HepG2 (cell line): ENCODE results near the gene CIB1. TPM values are rescaled to one million over a fixed set of nuclear protein-coding genes. Genes with fewer than 3 reads are reported as not detected.

Experiments used
- CENPX ChIP-seq: sonication (generic); formaldehyde crosslinking; IDR thresholded peaks from 2 replicates; pipeline ENCODE4 v1.9.0; 2021; ENCODE audit warnings: mild to moderate bottlenecking, missing genetic modification reagents, moderate library complexity
- DDIT3 ChIP-seq: sonication (generic); formaldehyde crosslinking; IDR thresholded peaks from 2 replicates; pipeline ENCODE4 v1.4.0; 2020; ENCODE audit warnings: mild to moderate bottlenecking, missing genetic modification reagents
- HDAC6 ChIP-seq: fragments of 200-600 bp; sonication (generic); IDR thresholded peaks from 2 replicates; pipeline ENCODE4 v1.7.0; 2017; ENCODE audit warnings: mild to moderate bottlenecking, antibody characterized with exemption, low read length, low read depth
- HMG20A ChIP-seq: IDR thresholded peaks from 2 replicates; pipeline ENCODE4 v1.6.1; 2016; ENCODE audit warnings: borderline replicate concordance
- HOXA5 ChIP-seq: sonication (generic); formaldehyde crosslinking; IDR thresholded peaks from 2 replicates; pipeline ENCODE4 v1.4.0; 2020; ENCODE audit warnings: missing genetic modification reagents
- JARID2 ChIP-seq: sonication (generic); formaldehyde crosslinking; IDR thresholded peaks from 2 replicates; pipeline ENCODE4 v1.8.1; 2023; ENCODE audit warnings: missing genetic modification reagents, inconsistent platforms; ENCODE audit not compliant: insufficient replicate concordance
- NCOR1 ChIP-seq: fragments of 200-600 bp; sonication (generic); IDR thresholded peaks from 2 replicates; pipeline ENCODE4 v1.7.0; 2017; ENCODE audit warnings: antibody characterized with exemption, low read length, borderline replicate concordance
- RBM39 ChIP-seq: fragments of 200-400 bp; formaldehyde crosslinking; IDR thresholded peaks from one replicate; pipeline ENCODE4 v1.6.1; 2018; ENCODE audit warnings: antibody characterized with exemption, mild to moderate bottlenecking, low read depth, low read length; ENCODE audit not compliant: poor library complexity, severe bottlenecking
- SMAD3 ChIP-seq: sonication (generic); formaldehyde crosslinking; IDR thresholded peaks from 2 replicates; pipeline ENCODE4 v1.4.0; 2020; ENCODE audit warnings: missing genetic modification reagents
- SOX13 ChIP-seq, 3 experiments: fragments of 450-650 bp in 1 of 3; sonication (generic) in 1 of 3; formaldehyde crosslinking in 1 of 3; IDR thresholded peaks in 2 of 3; conservative IDR thresholded peaks in 1 of 3; 2 replicates each; pipeline versions ENCODE4 v1.5.0 to v1.6.1; 2016 to 2020; ENCODE audit warnings: antibody characterized with exemption in 1 of 3, mild to moderate bottlenecking in 1 of 3, missing compliant biosample characterization in 1 of 3, missing genetic modification reagents in 1 of 3, moderate library complexity in 1 of 3
- SOX5 ChIP-seq: IDR thresholded peaks from 2 replicates; pipeline ENCODE4 v1.6.1; 2016; ENCODE audit warnings: borderline replicate concordance
- SRSF9 ChIP-seq: fragments of 200-400 bp; formaldehyde crosslinking; IDR thresholded peaks from 2 replicates; pipeline ENCODE4 v1.6.1; 2018; ENCODE audit warnings: borderline replicate concordance, mild to moderate bottlenecking, low read depth, low read length; ENCODE audit not compliant: insufficient read depth, poor library complexity, severe bottlenecking
- ZBTB39 ChIP-seq: sonication (generic); formaldehyde crosslinking; IDR thresholded peaks from 2 replicates; pipeline ENCODE4 v1.5.0; 2020; ENCODE audit warnings: missing genetic modification reagents
- ZFP41 ChIP-seq: sonication (generic); formaldehyde crosslinking; IDR thresholded peaks from 2 replicates; pipeline ENCODE4 v1.4.0; 2020; ENCODE audit warnings: mild to moderate bottlenecking, missing genetic modification reagents, borderline replicate concordance
- ZNF691 ChIP-seq: sonication (generic); formaldehyde crosslinking; IDR thresholded peaks from 2 replicates; pipeline ENCODE4 v1.4.0; 2020; ENCODE audit warnings: missing genetic modification reagents, low read depth, mild to moderate bottlenecking, borderline replicate concordance
- polyA plus RNA-seq, 8 experiments: library from polyadenylated mRNA; depleted of rRNA in 3 of 8; stranded (reverse) in 7 of 8; unstranded in 1 of 8; fragments of >200 nt; fragmentation: Illumina TruSeq in 4 of 8; extraction: Trizol in 4 of 8; gene quantifications; 2 replicates each; pipeline versions ENCODE4 v1.2.1 to v1.2.3, GENCODE V29; 2011 to 2016; ENCODE audit warnings: low read depth in 4 of 8, missing spikeins in 1 of 8, mixed read lengths in 1 of 8; ENCODE audit not compliant: insufficient read depth in 1 of 8
- total RNA-seq, 5 experiments: library from RNA; depleted of rRNA; stranded (reverse); fragments of >200 nt; fragmentation: Illumina TruSeq; extraction: Trizol; gene quantifications; 2 replicates each; pipeline ENCODE4 v1.2.3, GENCODE V29; 2016; ENCODE audit warnings: low read depth in 1 of 5
- TF ChIP-seq, protein P1 (sequence below): sonication (generic); formaldehyde crosslinking; IDR thresholded peaks from 2 replicates; pipeline ENCODE4 v1.5.0; 2020; ENCODE audit warnings: missing genetic modification reagents, mild to moderate bottlenecking, borderline replicate concordance
- TF ChIP-seq, protein P2 (sequence below): sonication (generic); formaldehyde crosslinking; IDR thresholded peaks from 2 replicates; pipeline ENCODE4 v1.4.0; 2020; ENCODE audit warnings: mild to moderate bottlenecking, missing genetic modification reagents, borderline replicate concordance

Gene CIB1
- total and polyA plus RNA-seq, 2 of the 13 experiments (the other 11 are each of a cell fraction or from before 2014, with no cell fraction given): 38.7 to 72.7 TPM

- TF ChIP-seq, protein P1, sequence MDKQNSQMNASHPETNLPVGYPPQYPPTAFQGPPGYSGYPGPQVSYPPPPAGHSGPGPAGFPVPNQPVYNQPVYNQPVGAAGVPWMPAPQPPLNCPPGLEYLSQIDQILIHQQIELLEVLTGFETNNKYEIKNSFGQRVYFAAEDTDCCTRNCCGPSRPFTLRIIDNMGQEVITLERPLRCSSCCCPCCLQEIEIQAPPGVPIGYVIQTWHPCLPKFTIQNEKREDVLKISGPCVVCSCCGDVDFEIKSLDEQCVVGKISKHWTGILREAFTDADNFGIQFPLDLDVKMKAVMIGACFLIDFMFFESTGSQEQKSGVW (CRISPR knock-in tag): 0 out of 2 replicates have a peak, but pooled peaks have one; percentile 7
- TF ChIP-seq, protein P2, sequence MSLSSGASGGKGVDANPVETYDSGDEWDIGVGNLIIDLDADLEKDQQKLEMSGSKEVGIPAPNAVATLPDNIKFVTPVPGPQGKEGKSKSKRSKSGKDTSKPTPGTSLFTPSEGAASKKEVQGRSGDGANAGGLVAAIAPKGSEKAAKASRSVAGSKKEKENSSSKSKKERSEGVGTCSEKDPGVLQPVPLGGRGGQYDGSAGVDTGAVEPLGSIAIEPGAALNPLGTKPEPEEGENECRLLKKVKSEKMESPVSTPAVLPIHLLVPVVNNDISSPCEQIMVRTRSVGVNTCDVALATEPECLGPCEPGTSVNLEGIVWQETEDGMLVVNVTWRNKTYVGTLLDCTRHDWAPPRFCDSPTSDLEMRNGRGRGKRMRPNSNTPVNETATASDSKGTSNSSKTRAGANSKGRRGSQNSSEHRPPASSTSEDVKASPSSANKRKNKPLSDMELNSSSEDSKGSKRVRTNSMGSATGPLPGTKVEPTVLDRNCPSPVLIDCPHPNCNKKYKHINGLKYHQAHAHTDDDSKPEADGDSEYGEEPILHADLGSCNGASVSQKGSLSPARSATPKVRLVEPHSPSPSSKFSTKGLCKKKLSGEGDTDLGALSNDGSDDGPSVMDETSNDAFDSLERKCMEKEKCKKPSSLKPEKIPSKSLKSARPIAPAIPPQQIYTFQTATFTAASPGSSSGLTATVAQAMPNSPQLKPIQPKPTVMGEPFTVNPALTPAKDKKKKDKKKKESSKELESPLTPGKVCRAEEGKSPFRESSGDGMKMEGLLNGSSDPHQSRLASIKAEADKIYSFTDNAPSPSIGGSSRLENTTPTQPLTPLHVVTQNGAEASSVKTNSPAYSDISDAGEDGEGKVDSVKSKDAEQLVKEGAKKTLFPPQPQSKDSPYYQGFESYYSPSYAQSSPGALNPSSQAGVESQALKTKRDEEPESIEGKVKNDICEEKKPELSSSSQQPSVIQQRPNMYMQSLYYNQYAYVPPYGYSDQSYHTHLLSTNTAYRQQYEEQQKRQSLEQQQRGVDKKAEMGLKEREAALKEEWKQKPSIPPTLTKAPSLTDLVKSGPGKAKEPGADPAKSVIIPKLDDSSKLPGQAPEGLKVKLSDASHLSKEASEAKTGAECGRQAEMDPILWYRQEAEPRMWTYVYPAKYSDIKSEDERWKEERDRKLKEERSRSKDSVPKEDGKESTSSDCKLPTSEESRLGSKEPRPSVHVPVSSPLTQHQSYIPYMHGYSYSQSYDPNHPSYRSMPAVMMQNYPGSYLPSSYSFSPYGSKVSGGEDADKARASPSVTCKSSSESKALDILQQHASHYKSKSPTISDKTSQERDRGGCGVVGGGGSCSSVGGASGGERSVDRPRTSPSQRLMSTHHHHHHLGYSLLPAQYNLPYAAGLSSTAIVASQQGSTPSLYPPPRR (CRISPR knock-in tag): no peak
- no peak; the same call in 1 of the 2 replicates for TF ChIP-seq HOXA5 (CRISPR knock-in tag)
- 0 out of 2 replicates have a peak, but pooled peaks have one; percentile 78 for TF ChIP-seq ZNF691 (CRISPR knock-in tag)
- TF ChIP-seq SMAD3 (CRISPR knock-in tag): 0 out of 2 replicates have a peak, but pooled peaks have one; percentile 64
- no peak for TF ChIP-seq CENPX (CRISPR knock-in tag)
- no peak for TF ChIP-seq DDIT3 (CRISPR knock-in tag)
- TF ChIP-seq SOX13 (IDR thresholded peaks at IDR 0.05): no peak
- 0 out of 4 replicates have a peak, but pooled peaks of 1 of the 2 experiments have one; percentile 20 for TF ChIP-seq SOX13 (CRISPR knock-in tag; conservative IDR thresholded peaks at IDR 0.05 in 1 of 2, IDR thresholded peaks at IDR 0.05 in 1 of 2)
- peak; percentile 91 for TF ChIP-seq RBM39
- no peak for TF ChIP-seq HMG20A
- no peak; the same call in 1 of the 2 replicates for TF ChIP-seq NCOR1
- TF ChIP-seq SRSF9: no peak
- TF ChIP-seq SOX5 (CRISPR knock-in tag): 0 out of 2 replicates have a peak, but pooled peaks have one; percentile 20
- no peak for TF ChIP-seq ZFP41 (CRISPR knock-in tag)
- no peak for TF ChIP-seq ZBTB39 (CRISPR knock-in tag)
- TF ChIP-seq JARID2 (CRISPR knock-in tag): no peak
- no peak for TF ChIP-seq HDAC6
Observed at GRCh38 chr15:90265271-90266060, 31.7 kb upstream of the CIB1 start, which contains the start of gene NGRN (continued).
